ENCODE data around the gene LCE2D.

Gene LCE2D

GRCh38 chr1:152699746-152700145 lies 36.6 kb downstream of the LCE2D start:
- DNase-seq, result no peak

DNA sequence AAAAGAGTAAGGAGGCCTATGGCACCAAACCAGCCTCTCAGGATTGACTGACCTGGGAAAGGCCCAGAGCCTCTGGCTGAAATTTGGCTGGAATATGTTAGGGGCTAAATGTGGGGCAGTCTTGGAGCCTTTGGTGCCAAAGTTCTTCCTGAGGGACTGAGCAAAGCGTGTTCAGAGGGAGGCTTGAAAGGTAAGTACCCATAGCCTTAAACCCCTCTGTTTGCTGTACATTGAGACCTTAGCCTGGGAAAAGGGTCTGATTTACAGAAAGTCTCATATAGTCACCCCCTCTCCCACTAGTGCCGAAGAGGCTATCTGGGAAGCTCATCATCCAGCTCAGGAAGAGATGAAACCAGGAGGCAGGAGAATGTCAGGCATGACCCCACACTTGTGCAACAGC lies 44.7 kb downstream of the LCE2D start, which contains the start of gene LCE4A:
Gene LCE4A, plus strand, starts transcription at position 301 of the 400 bp plus-strand sequence. CDS start 916 bp downstream, outside the sequence.
- DNase-seq, result no peak

Data from activated T-cell treated with anti-CD3 and anti-CD28 coated beads for 4 hours (primary cell).